ENCODE measurements around the gene NFASC. TPM values are rescaled to one million over a fixed set of nuclear protein-coding genes. Genes with fewer than 3 reads are reported as not detected.

NFASC gene
- total and polyA plus RNA-seq, 4 donors, result 0.23 to 5.4 (median 1.9) TPM

GRCh38 chr1:204947747-204948146, 77.1 kb downstream of the NFASC start:
- TF ChIP-seq HNF4A (conservative IDR thresholded peaks at IDR 0.05) (no peak), SP1 (IDR thresholded peaks at IDR 0.05) (no peak), FOXA1 (IDR thresholded peaks at IDR 0.05) (no peak), RXRA (IDR thresholded peaks at IDR 0.05) (no peak), YY1 (IDR thresholded peaks at IDR 0.05) (no peak), MAX (IDR thresholded peaks at IDR 0.05) (no peak), NR2F2 (IDR thresholded peaks at IDR 0.05) (no peak), ZBTB33 (IDR thresholded peaks at IDR 0.05) (no peak), HNF4G (IDR thresholded peaks at IDR 0.05) (no peak), EGR1 (IDR thresholded peaks at IDR 0.05; ENCODE audit: low read depth in 2 of 2) (no peak), RAD21 (IDR thresholded peaks at IDR 0.05) (no peak), REST (IDR thresholded peaks at IDR 0.05) (no peak), FOXA2 (IDR thresholded peaks at IDR 0.05) (no peak), CTCF (IDR thresholded peaks at IDR 0.05; ENCODE audit: low read depth, low read length, missing input control) (no peak), JUND (IDR thresholded peaks at IDR 0.05) (no peak), TAF1 (conservative IDR thresholded peaks at IDR 0.05) (no peak), GABPA (IDR thresholded peaks at IDR 0.05 in 1 of 2, conservative IDR thresholded peaks at IDR 0.05 in 1 of 2) (no peak), ATF3 (IDR thresholded peaks at IDR 0.05) (no peak)
- WGBS, result 79% methylated on average over 6 of the region's 6 CpGs
- no peaks in the 10 kb centered on the region for H3K27me3 ChIP-seq (ENCODE audit: control insufficient read depth in 4 of 4, insufficient read depth in 4 of 4, low read length in 3 of 4)
- peaks cover 0 to 2% (median 0%) of the 10 kb centered on the region in 4 donors for H3K36me3 ChIP-seq (ENCODE audit: control insufficient read depth in 4 of 4, insufficient read depth in 3 of 4, low read depth in 1 of 4, low read length in 3 of 4)
- DNase-seq (ENCODE audit: low spot score), result no peak
- no peaks in the 10 kb centered on the region for H3K9me3 ChIP-seq (ENCODE audit: control insufficient read depth in 4 of 4, low read length in 3 of 4)
- H3K9ac ChIP-seq (ENCODE audit: low read depth in 1 of 2, low read length in 2 of 2), result no peak overlapping the region
- no peak overlapping the region for H3K27ac ChIP-seq (ENCODE audit: low read depth in 1 of 2, low read length in 2 of 2)
- H3K4me3 ChIP-seq (ENCODE audit: low read depth in 1 of 3, low read length in 3 of 3), result no peak overlapping the region
- H3K4me1 ChIP-seq (ENCODE audit: control insufficient read depth in 4 of 4, insufficient read depth in 4 of 4, low read length in 3 of 4), result peaks cover 0 to 6% (median 0%) of the 10 kb centered on the region in 4 donors
